OCI-LY3 (cell line): Measurements from ENCODE around the gene RBM12.

Experiments used
- CTCF ChIP-seq: fragments of 200-600, 300-600 bp; sonication (generic); IDR thresholded peaks from 2 replicates; pipeline ENCODE4 v1.5.1; 2014; ENCODE audit warnings: antibody characterized with exemption, low read length, low read depth
- EZH2phosphoT487 ChIP-seq: fragments of 200-600 bp; shearing (Covaris generic); IDR thresholded peaks from 2 replicates; pipeline ENCODE4 v1.6.1; 2018; ENCODE audit warnings: antibody characterized with exemption, mixed run types, low read depth

- TF ChIP-seq CTCF (no peak), EZH2phosphoT487 (no peak)
Observed at GRCh38 chr20:35626386-35627001, 38.2 kb downstream of the RBM12 start.
